GM21423 (cell line): ENCODE data around the gene DNAH5.

ENCODE experiments used
- ATAC-seq: cut with Tn5 transposase; IDR thresholded peaks from one replicate; pipeline ENCODE4 v1.9.1; 2021; ENCODE audit warnings: mild to moderate bottlenecking, moderate library complexity; ENCODE audit not compliant: unreplicated experiment

The DNAH5 gene

DNA sequence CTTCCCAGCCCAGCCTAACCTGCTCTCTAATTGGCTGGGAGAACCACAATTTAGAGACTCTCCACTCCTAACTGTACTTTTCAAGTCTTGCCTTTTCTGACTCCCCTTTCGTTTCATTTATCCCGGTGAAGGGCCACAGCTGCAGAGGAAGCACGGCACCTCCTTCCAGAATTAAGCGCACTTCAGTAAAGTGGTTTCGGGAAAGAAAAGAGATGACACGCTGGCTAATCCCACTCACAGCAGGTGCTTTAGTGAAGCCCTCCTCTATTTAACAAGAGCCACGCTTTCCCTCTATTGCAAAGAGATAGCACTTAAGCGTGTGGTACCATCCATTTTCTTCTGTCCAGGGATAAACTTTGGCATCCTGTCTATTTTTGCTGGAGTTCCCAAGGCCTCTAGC lies 4.8 kb downstream of the DNAH5 start:
- ATAC-seq: no peak

DNA sequence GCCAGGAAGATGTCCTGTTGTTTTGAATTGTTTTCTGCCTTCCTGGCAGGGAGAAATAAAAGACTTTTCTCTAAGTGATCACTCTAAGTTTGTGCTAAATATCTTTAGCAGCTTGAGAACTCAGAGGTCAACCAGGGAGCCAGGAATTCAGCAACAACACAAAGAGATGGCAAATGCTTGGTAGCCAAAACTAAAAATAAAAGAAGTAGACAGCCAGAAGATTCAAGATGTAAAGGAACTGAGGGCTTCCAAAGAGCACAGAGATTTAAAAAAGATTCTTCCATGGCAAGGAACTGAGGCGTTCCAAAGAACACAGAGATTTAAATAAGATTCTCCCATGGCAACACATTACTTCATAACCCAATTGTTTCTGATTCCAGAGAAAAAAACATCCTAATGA lies 9.6 kb downstream of the DNAH5 start:
- no peak for ATAC-seq

DNA sequence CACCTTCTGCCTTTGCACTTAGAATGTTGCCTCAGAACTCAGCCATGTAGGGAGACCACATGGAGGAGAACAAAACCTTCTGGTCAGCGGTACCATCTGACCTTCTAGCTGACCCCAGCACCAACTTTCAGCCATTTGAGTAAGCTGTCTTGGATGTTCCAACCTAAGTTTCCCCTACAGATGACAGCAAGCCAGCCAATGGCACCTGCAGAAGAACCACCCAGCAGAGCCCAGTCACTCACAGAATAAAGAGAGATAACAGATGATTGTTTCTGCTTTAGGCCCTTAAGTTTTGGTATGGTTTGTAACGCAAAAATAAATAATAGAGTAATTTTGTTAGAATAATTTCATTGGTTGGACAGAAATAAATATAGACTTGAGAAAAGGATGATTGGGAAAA lies 10.4 kb downstream of the DNAH5 start:
- ATAC-seq: no peak

DNA sequence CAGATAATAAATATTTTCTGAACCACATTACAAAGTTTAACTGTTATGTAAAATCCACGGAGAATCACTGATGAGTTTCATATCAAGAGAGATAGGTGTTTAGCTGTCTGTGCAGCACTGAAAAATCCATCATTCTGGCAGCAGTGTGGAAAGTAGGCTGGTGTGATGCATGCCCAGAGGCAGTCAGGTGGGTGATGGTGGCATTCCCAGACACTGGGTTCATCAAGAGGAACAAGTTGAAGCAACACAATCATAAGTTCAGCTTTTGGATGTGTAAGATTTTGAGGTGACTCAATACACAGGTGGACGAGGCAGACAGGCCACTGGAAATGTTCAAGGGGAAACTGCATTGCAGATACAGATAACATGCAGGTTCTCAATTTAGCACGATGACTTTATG lies 11.9 kb downstream of the DNAH5 start:
- ATAC-seq: no peak

DNA sequence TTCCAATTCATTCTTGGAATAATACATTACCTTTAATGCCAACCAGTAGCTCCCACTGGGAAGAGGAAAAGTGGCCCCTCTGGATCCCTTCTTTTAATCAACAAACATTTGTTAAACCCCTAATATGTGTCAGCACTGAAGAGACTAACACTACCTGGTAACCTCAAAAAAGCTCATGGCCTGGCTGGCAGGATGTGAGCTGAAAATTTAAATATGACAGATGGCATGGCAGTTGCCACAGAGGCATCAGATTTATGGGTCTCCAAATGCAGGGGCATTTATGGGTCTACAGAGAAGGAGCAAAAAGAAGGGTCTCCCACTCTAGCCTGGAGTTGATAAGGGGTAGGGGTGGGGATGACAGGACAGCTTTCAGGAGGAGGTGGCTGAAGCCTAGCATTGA lies 12.5 kb downstream of the DNAH5 start:
- ATAC-seq: no peak

DNA sequence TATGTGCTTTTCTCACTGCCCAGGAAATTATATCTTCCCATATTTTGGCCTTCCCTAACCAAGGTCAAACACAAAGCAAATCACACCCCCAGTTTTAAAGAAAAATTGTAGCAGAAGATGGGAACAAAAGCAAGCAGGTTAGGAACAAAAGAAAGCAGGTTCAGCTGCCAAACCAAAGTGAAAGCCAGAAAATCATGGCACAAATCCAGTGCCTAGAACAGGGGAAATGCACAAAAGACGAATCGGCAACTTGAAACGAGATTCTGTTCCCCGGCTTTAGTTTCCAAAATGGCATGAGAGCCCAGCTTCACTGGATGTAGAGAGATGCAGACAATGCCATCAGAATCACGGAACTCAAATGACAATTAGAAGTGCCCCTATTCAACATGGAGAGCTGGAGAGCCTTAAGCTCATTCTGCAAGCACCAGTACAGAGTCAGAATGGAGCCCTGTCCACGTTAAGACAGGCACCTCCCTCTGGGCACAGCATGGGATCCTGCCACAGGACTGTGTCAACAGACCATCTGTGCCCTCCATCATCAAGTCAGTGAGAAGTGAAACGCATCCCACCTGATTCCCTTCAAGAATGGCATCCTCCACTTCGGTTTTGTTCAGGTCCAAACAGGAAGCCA lies 13.8 kb downstream of the DNAH5 start:
- no peak for ATAC-seq

DNA sequence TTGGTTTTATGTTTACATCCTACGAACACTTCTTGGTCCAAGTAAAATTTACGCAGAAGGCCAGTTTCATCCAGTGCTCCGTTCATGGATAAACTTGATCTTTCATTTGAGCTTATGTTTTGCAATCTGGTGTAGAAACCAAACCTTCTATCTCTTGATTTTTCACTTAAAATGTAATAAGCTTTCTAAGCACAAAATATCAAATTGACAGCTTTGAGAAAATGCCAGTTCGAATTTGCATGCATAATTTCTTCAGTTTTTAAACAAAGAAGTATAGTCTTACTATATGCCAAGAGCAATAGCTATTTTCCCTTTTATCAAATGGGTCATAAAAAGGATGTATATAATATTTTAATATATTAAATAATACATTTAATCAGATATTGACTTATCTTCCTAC lies 17.8 kb downstream of the DNAH5 start:
- no peak for ATAC-seq

DNA sequence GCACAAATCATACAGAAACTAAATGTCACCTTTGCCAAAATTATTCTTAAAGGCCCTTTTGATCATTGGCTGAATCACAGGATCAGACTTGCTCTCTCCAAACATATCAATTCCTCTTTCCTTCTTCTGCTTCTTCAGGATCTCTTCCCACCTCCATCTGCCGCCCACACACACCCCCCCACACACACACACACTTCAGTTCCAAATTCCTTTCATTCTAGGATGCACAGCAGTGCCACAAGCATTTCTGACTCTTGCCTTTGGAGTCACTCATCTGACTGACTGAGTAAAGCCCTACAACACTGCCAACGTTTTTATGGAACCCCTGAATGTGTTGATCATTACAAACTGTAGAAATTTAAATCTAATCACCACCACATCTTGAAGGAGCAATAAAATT lies 22.9 kb downstream of the DNAH5 start:
- ATAC-seq: no peak

DNA sequence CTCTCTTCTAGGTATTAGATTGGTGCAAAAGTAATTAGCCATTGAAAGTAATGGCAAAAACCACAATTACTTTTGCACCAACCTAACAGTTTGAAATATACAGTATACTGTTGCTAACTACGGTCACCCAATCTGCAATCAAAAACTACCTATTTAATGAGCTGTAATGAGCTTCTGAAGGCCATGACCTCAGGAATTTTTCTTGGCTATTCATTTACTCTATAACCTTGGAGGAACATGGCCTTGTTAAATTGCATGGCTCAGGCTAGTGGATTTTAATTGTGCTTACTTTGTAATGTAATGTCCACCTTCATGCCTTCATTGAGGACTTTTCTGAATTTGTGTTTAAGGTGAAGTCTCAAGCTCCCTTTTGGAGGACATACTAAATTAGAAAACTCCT lies 24.7 kb downstream of the DNAH5 start:
- ATAC-seq: no peak

DNA sequence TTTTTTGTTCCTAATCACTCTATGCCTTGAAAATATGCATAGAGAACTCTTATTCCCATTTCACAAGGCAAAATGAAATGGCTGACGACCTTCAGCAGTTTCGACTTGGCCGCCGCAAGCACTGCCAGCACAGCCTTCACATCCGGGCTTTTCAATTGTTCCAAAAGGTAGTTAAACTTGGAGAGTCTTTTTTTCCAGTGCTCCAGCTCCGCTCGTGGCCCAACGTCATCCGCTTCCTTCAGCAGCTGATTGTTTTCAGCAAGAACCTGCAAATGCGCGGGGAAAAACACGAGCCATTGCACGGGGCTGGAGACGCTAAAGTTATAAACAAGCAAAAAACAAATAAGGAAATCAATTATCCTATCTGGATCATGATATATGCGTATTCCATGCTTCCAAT lies 25.4 kb downstream of the DNAH5 start:
- ATAC-seq: no peak

DNA sequence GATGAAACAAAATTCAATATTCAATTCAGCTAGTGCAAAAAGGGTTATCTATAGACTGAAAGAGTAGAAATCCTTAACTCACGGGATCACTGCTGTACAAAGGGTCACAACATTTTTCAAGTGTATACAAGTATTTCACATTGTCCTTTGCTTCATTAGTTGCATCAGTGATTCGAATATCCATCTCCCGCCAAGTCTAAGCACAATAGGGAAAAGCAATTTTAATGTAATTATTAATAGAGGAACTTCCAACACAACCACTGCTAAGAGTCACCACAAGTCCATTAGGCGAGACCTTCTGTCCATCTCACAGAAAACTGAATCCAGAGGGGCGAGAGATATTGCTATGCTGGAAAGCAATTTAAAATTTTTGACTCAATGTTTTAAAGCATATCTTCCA lies 27.4 kb downstream of the DNAH5 start:
- no peak for ATAC-seq

DNA sequence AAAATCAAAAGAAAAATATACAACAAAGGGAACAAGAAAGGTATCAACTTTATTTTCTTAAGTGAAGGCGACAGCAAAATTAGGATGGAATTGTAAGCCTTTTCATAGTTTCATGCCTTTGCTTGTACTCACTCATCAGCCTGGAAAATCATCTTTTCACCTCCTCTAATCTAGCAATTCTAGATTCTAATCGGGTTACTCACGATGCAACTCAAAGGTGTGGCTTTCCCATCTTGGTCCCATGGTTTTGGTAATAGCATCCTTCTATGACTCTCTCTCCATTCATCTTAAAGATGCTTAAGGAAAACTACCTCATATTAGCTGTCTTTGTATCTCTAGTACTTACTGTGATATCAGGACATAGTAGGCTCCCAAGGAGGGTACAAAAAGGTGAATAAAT lies 30.5 kb downstream of the DNAH5 start:
- no peak for ATAC-seq

DNA sequence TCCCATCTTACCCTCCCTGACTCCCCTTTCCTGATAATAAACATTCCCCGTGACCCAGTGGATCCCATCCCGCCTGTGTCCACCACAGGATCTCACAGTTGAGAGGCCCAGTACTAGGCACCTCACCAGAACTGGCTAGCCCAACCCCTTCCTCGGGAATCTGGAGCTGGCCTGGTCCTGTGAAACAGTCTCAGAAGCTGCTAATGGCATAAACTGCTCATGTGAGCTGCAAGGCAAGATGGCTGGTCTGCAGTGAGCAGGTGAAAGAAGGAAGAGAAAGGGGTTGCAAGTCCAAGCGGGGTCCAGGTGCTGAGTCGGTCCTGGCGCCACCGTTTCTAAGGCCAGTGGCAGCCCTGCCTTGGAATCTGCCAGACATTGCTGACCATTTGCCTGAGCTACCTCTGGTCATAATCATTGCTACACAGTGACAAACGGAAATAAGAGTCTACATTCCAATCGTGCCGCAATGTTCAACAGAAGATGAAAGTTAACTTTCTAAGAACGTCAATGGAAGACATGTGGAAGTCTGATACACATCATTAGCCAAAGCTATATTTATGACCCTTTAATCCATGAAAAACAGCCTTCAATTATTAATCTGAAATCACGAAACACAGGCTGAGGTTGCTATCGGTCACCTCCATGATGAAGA lies 33.7 kb downstream of the DNAH5 start:
- ATAC-seq: no peak

DNA sequence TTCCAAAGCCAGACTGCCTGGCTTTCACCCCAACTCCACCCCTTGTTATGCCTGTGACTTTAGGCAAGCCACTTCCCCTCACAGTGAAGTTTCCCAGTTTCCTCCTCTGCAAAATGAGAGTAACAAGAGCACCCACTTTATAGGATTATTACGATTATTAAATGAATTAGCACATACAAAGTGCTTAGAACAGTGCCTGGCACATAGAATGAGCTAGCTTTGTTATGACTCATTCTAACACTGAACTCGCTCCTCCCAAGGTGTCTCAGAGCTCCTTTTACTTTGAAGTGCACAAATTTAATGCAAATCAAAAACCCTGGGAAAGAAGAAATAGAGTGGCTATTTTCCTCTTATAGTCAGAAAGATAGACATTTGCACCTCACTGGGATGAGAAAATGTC lies 34.3 kb downstream of the DNAH5 start:
- no peak for ATAC-seq

DNA sequence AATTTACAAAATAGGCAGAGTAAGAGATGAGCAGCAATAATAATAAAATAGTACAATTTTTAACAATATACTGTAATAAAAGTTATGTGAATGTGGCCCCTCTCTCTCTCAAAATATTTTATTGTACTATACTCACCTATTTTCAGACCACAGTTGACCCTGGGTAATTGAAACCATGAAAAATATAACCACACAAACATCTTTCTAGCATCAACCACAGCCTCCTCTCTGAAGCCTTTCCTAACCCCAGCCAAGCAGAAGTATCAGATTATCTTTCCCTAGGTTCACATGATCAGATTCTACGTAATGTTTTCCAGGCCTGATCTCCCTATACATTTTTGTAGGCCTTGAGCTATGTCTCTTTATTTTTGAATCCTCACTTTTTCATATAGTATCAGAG lies 35.2 kb downstream of the DNAH5 start:
- no peak for ATAC-seq

DNA sequence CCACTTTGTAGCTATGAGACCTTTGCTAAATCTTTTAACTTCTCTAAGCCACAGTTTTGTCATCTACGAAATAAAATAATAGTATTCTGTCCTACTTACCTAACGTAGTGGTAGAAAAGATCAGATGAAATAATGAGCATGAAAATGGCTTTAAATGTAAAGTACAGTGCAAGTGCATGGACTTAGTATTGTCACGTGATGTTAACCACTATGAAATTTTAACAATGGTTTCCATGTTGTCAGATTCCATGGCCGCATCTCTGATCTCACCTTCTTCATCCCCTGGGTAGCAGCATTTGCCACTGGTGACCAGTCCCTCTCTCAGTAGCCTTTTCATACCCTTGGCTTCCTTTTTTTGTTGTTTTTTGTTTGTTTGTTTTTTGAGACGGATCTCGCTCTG lies 45.9 kb downstream of the DNAH5 start:
- no peak for ATAC-seq

DNA sequence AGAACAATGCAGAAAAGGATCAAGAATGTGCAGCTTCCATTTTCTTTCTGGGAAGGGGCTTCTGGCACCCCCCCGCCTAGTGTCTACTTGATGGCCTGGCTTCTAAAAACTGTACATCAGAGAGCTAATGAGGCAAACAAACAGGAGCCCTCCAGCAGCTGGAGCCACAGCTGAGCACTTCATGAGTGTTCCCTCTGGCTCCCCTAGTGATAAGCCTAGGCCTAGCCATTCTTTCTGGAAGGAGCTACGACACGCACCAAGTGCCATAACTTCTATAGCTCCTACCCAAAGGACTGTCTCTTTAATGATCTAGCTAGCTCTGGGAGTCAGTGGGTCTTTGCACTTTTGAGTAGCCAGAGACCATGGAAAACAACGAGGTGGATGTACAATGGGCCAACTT lies 66.1 kb downstream of the DNAH5 start:
- ATAC-seq: no peak

DNA sequence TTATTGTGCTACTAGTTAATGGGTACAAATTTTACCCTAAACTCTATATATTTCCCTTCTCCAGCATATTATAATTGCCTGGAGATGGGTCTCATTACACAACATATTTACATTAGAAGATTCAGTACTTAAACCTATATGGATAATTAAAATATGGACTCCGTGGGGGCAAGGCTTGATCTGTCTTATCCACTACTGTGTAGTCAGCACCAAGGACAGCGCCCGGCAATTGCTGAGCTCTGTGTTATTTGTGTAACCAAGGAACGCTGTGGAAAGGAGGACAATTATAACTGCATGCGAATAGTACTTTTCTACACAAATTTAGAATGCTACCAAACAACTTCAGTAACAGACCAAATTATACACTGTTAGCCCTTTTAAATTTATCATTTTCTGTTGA lies 77.7 kb downstream of the DNAH5 start:
- no peak for ATAC-seq

DNA sequence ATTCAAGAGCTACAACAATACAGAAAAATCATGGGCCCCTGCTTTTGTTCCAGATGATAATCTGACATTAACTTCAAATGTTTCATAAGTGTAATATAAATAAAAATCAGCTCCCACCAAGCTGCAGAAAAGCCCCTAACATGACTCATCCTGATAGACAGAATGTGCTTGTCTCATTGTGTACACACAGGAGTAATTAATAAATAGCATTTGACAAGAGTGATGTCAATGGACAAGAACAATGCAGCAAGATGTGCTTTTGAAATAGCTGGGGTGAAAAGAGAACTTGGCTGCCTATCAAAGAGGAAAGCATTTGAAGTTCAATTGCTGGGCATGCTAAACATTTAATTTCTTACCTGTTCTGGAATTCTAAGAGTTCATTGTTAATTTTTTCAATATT lies 79.2 kb downstream of the DNAH5 start:
- ATAC-seq: no peak

DNA sequence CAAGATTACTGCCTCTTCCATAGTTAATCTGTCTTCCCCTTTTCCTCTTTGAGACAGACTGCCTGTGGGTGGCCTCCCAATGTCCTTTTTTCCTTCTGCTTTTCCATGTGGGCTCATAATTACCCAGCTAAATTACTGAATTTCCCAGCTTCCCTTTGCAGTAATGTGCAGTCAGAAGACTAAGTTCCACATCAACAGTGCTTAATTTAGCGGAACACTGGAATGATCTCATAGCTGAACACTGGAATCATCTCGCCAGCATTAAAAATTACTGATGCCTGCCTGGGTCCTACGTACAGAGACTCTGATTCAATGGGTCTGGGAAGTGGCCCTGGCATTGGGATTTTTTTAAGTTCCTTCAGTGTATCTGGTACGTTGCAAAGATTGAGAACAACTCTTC lies 84.3 kb downstream of the DNAH5 start:
- ATAC-seq: no peak

DNA sequence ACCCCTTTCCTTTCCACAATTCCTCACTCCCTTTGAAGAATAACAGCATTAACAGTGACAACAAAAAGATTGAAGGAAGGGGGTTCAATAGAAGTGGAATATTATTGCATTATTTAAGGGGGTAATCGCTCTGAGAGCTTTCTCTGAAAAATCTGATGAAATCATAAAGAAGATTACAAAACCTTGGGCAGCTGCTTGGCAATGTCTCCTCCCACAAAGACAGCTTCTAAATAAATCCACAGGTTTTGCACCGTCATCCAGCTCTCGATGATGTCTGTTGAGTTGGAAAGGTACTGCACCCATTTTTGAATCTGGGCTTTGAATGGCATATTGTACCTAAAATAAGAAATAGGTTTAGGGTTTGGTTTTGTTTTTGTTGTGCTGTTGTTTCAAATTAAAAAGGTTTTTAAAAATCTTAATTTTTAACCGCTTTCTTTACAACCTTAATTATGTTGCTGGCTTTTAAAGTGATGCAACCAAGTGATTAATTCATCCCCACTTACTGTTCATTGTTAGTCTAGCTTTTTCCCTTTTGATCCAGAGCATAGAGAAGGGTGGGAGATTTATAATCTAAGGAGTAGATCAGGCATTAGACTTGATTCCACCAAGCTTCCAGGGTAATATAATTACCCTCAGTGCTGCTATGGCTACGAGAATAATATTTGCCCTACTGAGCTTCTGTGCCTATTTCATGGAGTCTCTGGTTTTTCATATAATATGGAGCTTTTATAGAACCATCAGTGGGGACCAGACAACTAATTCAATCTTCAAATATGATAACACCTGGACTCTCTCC lies 85.0 kb downstream of the DNAH5 start:
- no peak for ATAC-seq

DNA sequence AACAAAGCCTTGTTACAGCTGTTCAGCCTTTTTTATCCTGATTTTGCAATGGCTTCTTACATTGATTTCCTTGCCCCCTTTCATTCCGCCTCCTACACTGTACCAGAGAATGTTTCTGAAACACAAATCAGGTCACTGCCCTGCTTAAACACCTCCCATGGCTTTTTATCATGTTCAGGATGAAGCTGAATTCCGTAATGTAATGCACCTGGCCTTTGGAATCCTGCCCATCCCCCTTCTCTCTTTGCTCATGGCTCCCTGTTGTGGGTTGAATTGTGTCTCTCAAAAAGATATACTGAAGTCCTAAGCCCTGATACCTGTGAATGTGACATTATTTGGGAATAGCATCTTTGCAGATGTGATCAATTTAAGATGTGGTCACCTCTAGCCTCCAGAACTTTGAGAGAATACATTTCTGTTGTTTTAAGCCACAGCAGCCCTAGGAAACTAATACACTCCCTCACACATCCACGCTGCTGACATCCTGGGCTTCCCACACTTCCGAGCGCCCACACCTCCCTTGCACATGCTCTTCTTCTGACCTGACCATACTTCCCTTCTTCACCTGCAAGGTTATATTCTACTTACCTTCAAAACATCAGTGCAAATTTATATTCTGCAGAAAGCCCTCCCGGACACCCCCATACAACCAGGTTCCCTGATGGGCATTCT lies 101.2 kb downstream of the DNAH5 start:
- ATAC-seq: no peak
